ENCODE measurements around the gene RFPL1.
"Not testable (repeated sequence)": the region's sequence is repeated elsewhere in the genome, so short reads cannot be mapped to it uniquely, and the experiment has no call there.

Gene RFPL1

GRCh38 chr22:29396126-29396525, 42.3 kb upstream of the RFPL1 start:
- Histone ChIP-seq H3K27me3 (replicated peaks) (no peaks in the 10 kb centered on the region), H3K4me3 (ENCODE audit: low read depth, low read length) (no peak overlapping the region), H3K27ac (no peak overlapping the region), H3K36me3 (replicated peaks) (no peaks in the 10 kb centered on the region)
- in situ Hi-C loops (cut with HindIII; ENCODE audit: low pct_ligation_motif_present, low sequenced_read_pairs), result no loop called here
- DNase-seq, result no peak
- TF ChIP-seq, protein P1, sequence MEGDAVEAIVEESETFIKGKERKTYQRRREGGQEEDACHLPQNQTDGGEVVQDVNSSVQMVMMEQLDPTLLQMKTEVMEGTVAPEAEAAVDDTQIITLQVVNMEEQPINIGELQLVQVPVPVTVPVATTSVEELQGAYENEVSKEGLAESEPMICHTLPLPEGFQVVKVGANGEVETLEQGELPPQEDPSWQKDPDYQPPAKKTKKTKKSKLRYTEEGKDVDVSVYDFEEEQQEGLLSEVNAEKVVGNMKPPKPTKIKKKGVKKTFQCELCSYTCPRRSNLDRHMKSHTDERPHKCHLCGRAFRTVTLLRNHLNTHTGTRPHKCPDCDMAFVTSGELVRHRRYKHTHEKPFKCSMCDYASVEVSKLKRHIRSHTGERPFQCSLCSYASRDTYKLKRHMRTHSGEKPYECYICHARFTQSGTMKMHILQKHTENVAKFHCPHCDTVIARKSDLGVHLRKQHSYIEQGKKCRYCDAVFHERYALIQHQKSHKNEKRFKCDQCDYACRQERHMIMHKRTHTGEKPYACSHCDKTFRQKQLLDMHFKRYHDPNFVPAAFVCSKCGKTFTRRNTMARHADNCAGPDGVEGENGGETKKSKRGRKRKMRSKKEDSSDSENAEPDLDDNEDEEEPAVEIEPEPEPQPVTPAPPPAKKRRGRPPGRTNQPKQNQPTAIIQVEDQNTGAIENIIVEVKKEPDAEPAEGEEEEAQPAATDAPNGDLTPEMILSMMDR (IDR thresholded peaks at IDR 0.05; ENCODE audit: low read depth, low read length, missing control alignments), result no peak

- H3K36me3 ChIP-seq (replicated peaks), result no peaks in the 10 kb centered on the region
- no peak overlapping the region for H3K4me3 ChIP-seq (ENCODE audit: low read depth, low read length)
- no peaks in the 10 kb centered on the region for H3K27me3 ChIP-seq (replicated peaks)
- no peak for DNase-seq
- in situ Hi-C loops (cut with HindIII; ENCODE audit: low pct_ligation_motif_present, low sequenced_read_pairs), result no loop called here
- TF ChIP-seq, protein P1 (IDR thresholded peaks at IDR 0.05; ENCODE audit: low read depth, low read length, missing control alignments), result no peak
- H3K27ac ChIP-seq, result no peak overlapping the region
These were observed 40.6 kb upstream of the RFPL1 start for GRCh38 chr22:29397791-29398190.

DNA sequence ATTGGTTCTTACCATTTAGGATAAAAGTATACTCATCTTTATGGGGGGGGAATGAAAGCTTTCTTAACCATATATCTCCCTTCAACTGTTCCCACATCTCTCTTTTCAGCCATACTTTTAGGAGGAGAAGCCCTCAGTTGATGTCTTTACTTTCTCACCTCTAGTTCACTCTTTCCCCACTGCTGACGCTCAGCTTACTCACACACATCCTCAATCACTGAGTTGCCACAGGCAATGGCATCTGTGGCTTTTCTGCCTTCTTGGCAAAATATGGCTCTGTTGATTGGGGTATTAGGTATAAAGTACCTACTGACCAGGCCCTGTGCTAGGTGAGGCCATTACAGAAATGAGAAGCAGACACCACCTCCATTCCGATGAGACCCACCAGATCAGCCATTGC, 37.8 kb upstream of the RFPL1 start:
- Histone ChIP-seq H3K27ac (no peak overlapping the region), H3K27me3 (replicated peaks) (no peaks in the 10 kb centered on the region), H3K36me3 (replicated peaks) (no peaks in the 10 kb centered on the region), H3K4me3 (ENCODE audit: low read depth, low read length) (no peak overlapping the region)
- TF ChIP-seq, protein P1 (IDR thresholded peaks at IDR 0.05; ENCODE audit: low read depth, low read length, missing control alignments), result no peak
- in situ Hi-C loops (cut with HindIII; ENCODE audit: low pct_ligation_motif_present, low sequenced_read_pairs), result no loop called here
- no peak for DNase-seq

DNA sequence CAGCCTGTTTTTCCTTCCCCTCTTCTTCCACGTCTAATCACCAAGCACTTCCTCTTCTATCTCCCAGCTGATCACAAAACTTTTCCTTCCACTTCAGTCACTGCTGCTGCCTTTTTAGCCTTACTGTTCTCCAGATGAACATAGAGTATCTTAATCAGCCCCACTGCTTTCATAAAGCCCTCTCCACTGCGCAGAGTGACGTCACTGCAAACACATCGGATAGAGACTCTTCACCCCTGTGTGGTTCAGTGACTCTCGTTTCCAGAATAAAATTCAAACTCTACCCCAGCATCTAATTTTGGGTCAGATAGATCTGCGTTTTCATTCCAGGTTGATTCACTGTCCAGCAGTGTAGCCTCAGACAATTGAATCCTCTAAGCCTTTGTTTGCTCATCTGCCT, 36.8 kb upstream of the RFPL1 start:
- not testable (repeated sequence) for DNase-seq

GRCh38 chr22:29408940-29409339, 29.4 kb upstream of the RFPL1 start:
- TF ChIP-seq, protein P1 (IDR thresholded peaks at IDR 0.05; ENCODE audit: low read depth, low read length, missing control alignments), result no peak
- in situ Hi-C loops (cut with HindIII; ENCODE audit: low pct_ligation_motif_present, low sequenced_read_pairs), result no loop called here
- DNase-seq, result no peak

More for the DNA sequence above, 36.8 kb upstream of the RFPL1 start:
- H3K27ac ChIP-seq; H3K36me3 ChIP-seq (replicated peaks); in situ Hi-C loops (cut with HindIII; ENCODE audit: low pct_ligation_motif_present, low sequenced_read_pairs); H3K27me3 ChIP-seq (replicated peaks); H3K4me3 ChIP-seq (ENCODE audit: low read depth, low read length): not testable (repeated sequence)

GRCh38 chr22:29411569-29412211, 26.7 kb upstream of the RFPL1 start:
- H3K27ac ChIP-seq; H3K4me3 ChIP-seq (ENCODE audit: low read depth, low read length); H3K36me3 ChIP-seq (replicated peaks); in situ Hi-C loops (cut with HindIII; ENCODE audit: low pct_ligation_motif_present, low sequenced_read_pairs); DNase-seq; H3K27me3 ChIP-seq (replicated peaks): not testable (repeated sequence)

More at GRCh38 chr22:29408940-29409339, 29.4 kb upstream of the RFPL1 start:
- Histone ChIP-seq H3K27ac (no peak overlapping the region), H3K4me3 (ENCODE audit: low read depth, low read length) (no peak overlapping the region), H3K27me3 (replicated peaks) (no peaks in the 10 kb centered on the region), H3K36me3 (replicated peaks) (no peaks in the 10 kb centered on the region)

DNA sequence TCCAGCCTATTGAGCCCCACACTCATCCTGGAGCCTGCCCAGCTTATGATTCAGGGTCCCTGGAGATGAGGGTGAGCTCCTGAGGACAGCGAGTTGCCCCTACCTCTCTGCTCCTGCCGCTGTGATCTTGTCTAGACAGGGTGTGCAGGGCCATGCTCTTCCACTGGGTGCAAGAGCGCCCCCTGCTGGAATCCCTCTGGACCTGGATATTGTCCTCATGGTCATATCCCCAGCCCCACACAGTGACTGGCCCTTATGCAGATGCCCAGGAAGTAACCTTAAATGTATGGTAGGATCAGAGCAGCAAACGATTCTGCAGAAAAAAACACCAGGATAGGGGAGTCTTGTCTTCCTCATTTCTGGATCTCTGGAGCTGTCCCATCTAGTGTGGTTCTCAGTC, 25.6 kb upstream of the RFPL1 start:
- H3K4me3 ChIP-seq (ENCODE audit: low read depth, low read length); DNase-seq; in situ Hi-C loops (cut with HindIII; ENCODE audit: low pct_ligation_motif_present, low sequenced_read_pairs); H3K36me3 ChIP-seq (replicated peaks); H3K27ac ChIP-seq; H3K27me3 ChIP-seq (replicated peaks): not testable (repeated sequence)
- TF ChIP-seq, protein P1 (IDR thresholded peaks at IDR 0.05; ENCODE audit: low read depth, low read length, missing control alignments), result peak; percentile 55

- H3K4me3 ChIP-seq (ENCODE audit: low read depth, low read length); H3K27me3 ChIP-seq (replicated peaks); H3K36me3 ChIP-seq (replicated peaks); DNase-seq; in situ Hi-C loops (cut with HindIII; ENCODE audit: low pct_ligation_motif_present, low sequenced_read_pairs); H3K27ac ChIP-seq: not testable (repeated sequence)
These were observed 23.3 kb upstream of the RFPL1 start for GRCh38 chr22:29414951-29415591.

DNA sequence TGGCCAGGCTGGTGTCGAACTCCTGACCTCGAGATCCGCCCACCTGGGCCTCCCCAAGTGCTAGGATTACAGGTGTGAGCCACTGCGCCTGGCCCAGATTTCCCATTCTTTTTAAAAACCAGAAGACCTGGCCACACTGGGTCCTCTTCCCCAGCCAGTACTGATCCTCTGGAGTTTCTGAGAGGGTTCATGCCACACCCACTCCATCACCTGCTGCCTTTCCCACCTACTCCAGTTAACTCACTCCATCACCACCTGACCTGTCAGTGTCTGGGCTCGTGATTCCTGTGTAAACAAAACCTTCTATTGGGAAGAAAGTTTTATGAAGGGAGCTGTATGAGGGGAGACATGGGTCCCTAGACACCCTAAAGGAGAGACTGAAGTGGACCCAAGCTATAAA, 19.7 kb upstream of the RFPL1 start:
- in situ Hi-C loops (cut with HindIII; ENCODE audit: low pct_ligation_motif_present, low sequenced_read_pairs); H3K27ac ChIP-seq; DNase-seq; H3K27me3 ChIP-seq (replicated peaks); H3K4me3 ChIP-seq (ENCODE audit: low read depth, low read length); H3K36me3 ChIP-seq (replicated peaks): not testable (repeated sequence)
